A549 (cell line): ENCODE data around the gene FADS3. TPM values are rescaled to one million over a fixed set of nuclear protein-coding genes. Genes with fewer than 3 reads are reported as not detected.

Experiments used
- ATAC-seq, 2 experiments: fragments of 200-7000 bp in 1 of 2; fragments of >200 bp in 1 of 2; cut with Nextera tagmentation in 1 of 2; cut with Tn5 transposase in 1 of 2; 3 replicates each; pipeline versions ENCODE4 v1.8.0 to v1.9.1; 2018 to 2020; ENCODE audit warnings: mild to moderate bottlenecking in 1 of 2, moderate library complexity in 1 of 2
- CTCF ChIA-PET: fragments of 300-600 bp; sonication (Branson Sonifier 250); formaldehyde crosslinking; extraction: SDS; loops from one replicate; lab custom pipeline; 2021; ENCODE audit warnings: antibody characterized with exemption, inconsistent platforms; lab: Yijun Ruan, JAX
- POLR2A ChIA-PET: fragments of 350-600 bp; formaldehyde crosslinking; extraction: SDS; loops from one replicate; lab custom pipeline; 2021; ENCODE audit warnings: antibody characterized with exemption, inconsistent platforms; lab: Yijun Ruan, JAX
- DNase-seq, 2 experiments: peaks; one replicate each; pipeline versions ENCODE4 v3.0.0 to v3.0.0-alpha.2; 2011 to 2016; ENCODE audit warnings: low read depth in 1 of 2, low spot score in 1 of 2
- FAIRE-seq: peaks from 2 replicates; lab custom pipeline; 2011; peaks lifted over from hg19 to GRCh38; lab: Jason Lieb, UNC
- H3K27ac ChIP-seq, 2 experiments: fragments of >200 bp; sonication (Bioruptor Twin); formaldehyde crosslinking; 3 replicates each; pipeline ENCODE4 v1.5.1; 2016 to 2017
- H3K4me1 ChIP-seq: fragments of >200 bp; sonication (Bioruptor Twin); formaldehyde crosslinking; 3 replicates; pipeline ENCODE4 v1.6.1; 2016
- H3K4me2 ChIP-seq: fragments of >200 bp; sonication (Bioruptor Twin); formaldehyde crosslinking; 3 replicates; pipeline ENCODE4 v1.6.1; 2016
- H3K4me3 ChIP-seq: fragments of >200 bp; sonication (Bioruptor Twin); formaldehyde crosslinking; 3 replicates; pipeline ENCODE4 v1.5.1; 2016
- H3K9me3 ChIP-seq: fragments of >200 bp; sonication (Bioruptor Twin); formaldehyde crosslinking; 3 replicates; pipeline ENCODE4 v1.6.1; 2016
- CBX2 ChIP-seq: fragments of 200-600 bp; sonication (generic); IDR thresholded peaks from 2 replicates; pipeline ENCODE4 v1.6.1; 2016; ENCODE audit warnings: low read depth, mild to moderate bottlenecking, borderline replicate concordance
- CBX8 ChIP-seq: fragments of 200-600 bp; sonication (generic); IDR thresholded peaks from 2 replicates; pipeline ENCODE4 v1.6.1; 2016
- CEBPB ChIP-seq, 2 experiments: fragments of >200 bp in 1 of 2; sonication (Bioruptor Twin) in 1 of 2; formaldehyde crosslinking in 1 of 2; IDR thresholded peaks; 2 replicates each; pipeline ENCODE4 v1.6.1; 2012 to 2016
- EHF ChIP-seq: fragments of 250-450 bp; sonication (Bioruptor Pico); IDR thresholded peaks from 2 replicates; pipeline ENCODE4 v1.5.0; 2020; ENCODE audit warnings: mild to moderate bottlenecking
- EP300 ChIP-seq, 2 experiments: fragments of >200 bp; sonication (Bioruptor Twin); formaldehyde crosslinking; IDR thresholded peaks; 2 replicates in 1 of 2; 3 replicates in 1 of 2; pipeline ENCODE4 v1.6.1; 2016 to 2017
- ESRRA ChIP-seq: fragments of 150-350 bp; IDR thresholded peaks from 2 replicates; pipeline ENCODE4 v1.6.1; 2014; ENCODE audit warnings: mild to moderate bottlenecking, low read length, borderline replicate concordance
- GATA3 ChIP-seq: IDR thresholded peaks from 2 replicates; pipeline ENCODE4 v1.6.1; 2012; ENCODE audit warnings: borderline replicate concordance
- JUNB ChIP-seq: fragments of >200 bp; sonication (Bioruptor Twin); formaldehyde crosslinking; IDR thresholded peaks from 2 replicates; pipeline ENCODE4 v1.6.1; 2016
- MAFK ChIP-seq: fragments of 450-650 bp; IDR thresholded peaks from 2 replicates; pipeline ENCODE4 v1.6.1; 2014; ENCODE audit not compliant: partially characterized antibody
- NFE2L2 ChIP-seq: fragments of 150-350 bp; conservative IDR thresholded peaks from 2 replicates; pipeline ENCODE4 v1.6.1; 2014; ENCODE audit warnings: low read length
- POLR2AphosphoS2 ChIP-seq: conservative IDR thresholded peaks from 2 replicates; pipeline ENCODE4 v1.6.1; 2012; ENCODE audit warnings: low read length, improper control_type of control experiment, inconsistent platforms
- RAD21 ChIP-seq, 2 experiments: fragments of >200 bp in 1 of 2; sonication (Bioruptor Twin) in 1 of 2; formaldehyde crosslinking in 1 of 2; IDR thresholded peaks in 1 of 2; conservative IDR thresholded peaks in 1 of 2; 2 replicates in 1 of 2; 3 replicates in 1 of 2; pipeline ENCODE4 v1.6.1; 2012 to 2018; ENCODE audit warnings: inconsistent platforms in 1 of 2
- SREBF2 ChIP-seq: fragments of 450-650 bp; IDR thresholded peaks from 2 replicates; pipeline ENCODE4 v1.6.1; 2014; ENCODE audit warnings: mild to moderate bottlenecking, moderate library complexity
- TFCP2L1 ChIP-seq: fragments of 250-450 bp; sonication (Bioruptor Pico); IDR thresholded peaks from 2 replicates; pipeline ENCODE4 v1.5.0; 2021; ENCODE audit warnings: mild to moderate bottlenecking
- ZNF302 ChIP-seq: fragments of 250-450 bp; sonication (Bioruptor Pico); IDR thresholded peaks from 2 replicates; pipeline ENCODE4 v1.9.0; 2021; ENCODE audit warnings: inconsistent platforms, mild to moderate bottlenecking, moderate library complexity
- WGBS: methylation state at CpG from one replicate; pipeline ENCODE4 v1.1.6; 2017; ENCODE audit errors: missing lambda C conversion rate; 5-methylcytosine and 5-hydroxymethylcytosine counted together
- polyA plus RNA-seq, 4 experiments: library from polyadenylated mRNA; depleted of rRNA in 3 of 4; stranded (reverse); fragments of >200 nt; fragmentation: RNase III in 1 of 4; extraction: RNeasy Plus Mini Kit Qiagen cat#74134 plus additional on column Dnase treatment in 1 of 4; gene quantifications; 2 replicates in 3 of 4; 3 replicates in 1 of 4; pipeline ENCODE4 v1.2.3, GENCODE V29; 2011 to 2017
- TF ChIP-seq, protein P1 (sequence below): fragments of >200 bp; sonication (Bioruptor Twin); formaldehyde crosslinking; IDR thresholded peaks from 3 replicates; pipeline ENCODE4 v1.6.1; 2016
- TF ChIP-seq, protein P2 (sequence below): fragments of >200 bp; sonication (Bioruptor Twin); formaldehyde crosslinking; IDR thresholded peaks from 3 replicates; pipeline ENCODE4 v1.5.1; 2016
- TF ChIP-seq, protein P3 (sequence below): fragments of 200-600 bp; sonication (generic); IDR thresholded peaks from 2 replicates; pipeline ENCODE4 v1.6.1; 2016; ENCODE audit warnings: antibody characterized with exemption, mild to moderate bottlenecking, moderate library complexity
- TF ChIP-seq, protein P4 (sequence below): fragments of 250-450 bp; sonication (Bioruptor Pico); IDR thresholded peaks from 2 replicates; pipeline ENCODE4 v1.5.0; 2020; ENCODE audit warnings: low read depth, mild to moderate bottlenecking, moderate library complexity
- TF ChIP-seq, protein P5 (sequence below): IDR thresholded peaks from 2 replicates; pipeline ENCODE4 v1.6.1; 2012

Gene FADS3
- polyA plus RNA-seq, 2 of the 4 experiments (the other 2 are of a cell fraction): 17.5 to 36.3 TPM

DNA sequence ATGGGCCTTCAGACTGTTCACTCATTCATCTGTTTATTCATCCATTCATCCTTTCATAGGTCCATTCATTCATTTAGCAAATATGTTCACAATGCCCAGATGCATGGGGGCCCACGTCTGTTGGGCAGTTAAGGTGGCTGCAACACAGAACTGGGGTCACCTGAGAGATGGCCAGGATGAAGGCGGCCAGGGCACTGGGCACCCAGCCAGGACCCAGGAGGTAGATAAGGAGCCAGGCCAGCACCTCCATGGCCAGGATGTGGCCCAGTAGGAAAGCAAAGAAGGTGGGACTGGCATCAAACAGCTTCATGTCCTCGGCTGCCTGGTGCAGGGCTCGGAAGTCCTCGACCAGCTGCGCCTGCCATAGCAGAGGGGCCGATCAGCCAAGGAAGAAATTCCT lies 12.2 kb downstream of the FADS3 start:
- ChIA-PET CTCF (interaction anchor here (0.8 to 16.0 kb wide), 8 partner anchors 7 to 229 kb away, joined by 3 to 220 read pairs (median 19); no protein-coding TSS in a partner anchor), POLR2A (no interaction called here)
- Histone ChIP-seq H3K9me3 (no peaks in the 10 kb centered on the region), H3K4me3 (no peak overlapping the region), H3K4me1 (peaks cover 20% of the 10 kb centered on the region), H3K4me2 (no peak overlapping the region), H3K27ac (no peak overlapping the region)
- no peak for ATAC-seq
- FAIRE-seq: no peak
- 83% methylated on average over 7 of the region's 7 CpGs for WGBS
- DNase-seq: no peak
- TF ChIP-seq, protein P1, sequence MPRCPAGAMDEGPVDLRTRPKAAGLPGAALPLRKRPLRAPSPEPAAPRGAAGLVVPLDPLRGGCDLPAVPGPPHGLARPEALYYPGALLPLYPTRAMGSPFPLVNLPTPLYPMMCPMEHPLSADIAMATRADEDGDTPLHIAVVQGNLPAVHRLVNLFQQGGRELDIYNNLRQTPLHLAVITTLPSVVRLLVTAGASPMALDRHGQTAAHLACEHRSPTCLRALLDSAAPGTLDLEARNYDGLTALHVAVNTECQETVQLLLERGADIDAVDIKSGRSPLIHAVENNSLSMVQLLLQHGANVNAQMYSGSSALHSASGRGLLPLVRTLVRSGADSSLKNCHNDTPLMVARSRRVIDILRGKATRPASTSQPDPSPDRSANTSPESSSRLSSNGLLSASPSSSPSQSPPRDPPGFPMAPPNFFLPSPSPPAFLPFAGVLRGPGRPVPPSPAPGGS: no peak
- no peak for TF ChIP-seq CBX8
- TF ChIP-seq GATA3: no peak
- TF ChIP-seq EHF: no peak
- TF ChIP-seq JUNB: no peak
- TF ChIP-seq MAFK: no peak
- no peak for TF ChIP-seq EP300 (IDR thresholded peaks at IDR 0.05)
- TF ChIP-seq RAD21 (conservative IDR thresholded peaks at IDR 0.05 in 1 of 2, IDR thresholded peaks at IDR 0.05 in 1 of 2): no peak
- TF ChIP-seq ESRRA: no peak
- TF ChIP-seq SREBF2: no peak
- no peak for TF ChIP-seq POLR2AphosphoS2
- TF ChIP-seq, protein P2, sequence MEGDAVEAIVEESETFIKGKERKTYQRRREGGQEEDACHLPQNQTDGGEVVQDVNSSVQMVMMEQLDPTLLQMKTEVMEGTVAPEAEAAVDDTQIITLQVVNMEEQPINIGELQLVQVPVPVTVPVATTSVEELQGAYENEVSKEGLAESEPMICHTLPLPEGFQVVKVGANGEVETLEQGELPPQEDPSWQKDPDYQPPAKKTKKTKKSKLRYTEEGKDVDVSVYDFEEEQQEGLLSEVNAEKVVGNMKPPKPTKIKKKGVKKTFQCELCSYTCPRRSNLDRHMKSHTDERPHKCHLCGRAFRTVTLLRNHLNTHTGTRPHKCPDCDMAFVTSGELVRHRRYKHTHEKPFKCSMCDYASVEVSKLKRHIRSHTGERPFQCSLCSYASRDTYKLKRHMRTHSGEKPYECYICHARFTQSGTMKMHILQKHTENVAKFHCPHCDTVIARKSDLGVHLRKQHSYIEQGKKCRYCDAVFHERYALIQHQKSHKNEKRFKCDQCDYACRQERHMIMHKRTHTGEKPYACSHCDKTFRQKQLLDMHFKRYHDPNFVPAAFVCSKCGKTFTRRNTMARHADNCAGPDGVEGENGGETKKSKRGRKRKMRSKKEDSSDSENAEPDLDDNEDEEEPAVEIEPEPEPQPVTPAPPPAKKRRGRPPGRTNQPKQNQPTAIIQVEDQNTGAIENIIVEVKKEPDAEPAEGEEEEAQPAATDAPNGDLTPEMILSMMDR: no peak
- no peak for TF ChIP-seq NFE2L2
- no peak for TF ChIP-seq CBX2
- TF ChIP-seq, protein P3, sequence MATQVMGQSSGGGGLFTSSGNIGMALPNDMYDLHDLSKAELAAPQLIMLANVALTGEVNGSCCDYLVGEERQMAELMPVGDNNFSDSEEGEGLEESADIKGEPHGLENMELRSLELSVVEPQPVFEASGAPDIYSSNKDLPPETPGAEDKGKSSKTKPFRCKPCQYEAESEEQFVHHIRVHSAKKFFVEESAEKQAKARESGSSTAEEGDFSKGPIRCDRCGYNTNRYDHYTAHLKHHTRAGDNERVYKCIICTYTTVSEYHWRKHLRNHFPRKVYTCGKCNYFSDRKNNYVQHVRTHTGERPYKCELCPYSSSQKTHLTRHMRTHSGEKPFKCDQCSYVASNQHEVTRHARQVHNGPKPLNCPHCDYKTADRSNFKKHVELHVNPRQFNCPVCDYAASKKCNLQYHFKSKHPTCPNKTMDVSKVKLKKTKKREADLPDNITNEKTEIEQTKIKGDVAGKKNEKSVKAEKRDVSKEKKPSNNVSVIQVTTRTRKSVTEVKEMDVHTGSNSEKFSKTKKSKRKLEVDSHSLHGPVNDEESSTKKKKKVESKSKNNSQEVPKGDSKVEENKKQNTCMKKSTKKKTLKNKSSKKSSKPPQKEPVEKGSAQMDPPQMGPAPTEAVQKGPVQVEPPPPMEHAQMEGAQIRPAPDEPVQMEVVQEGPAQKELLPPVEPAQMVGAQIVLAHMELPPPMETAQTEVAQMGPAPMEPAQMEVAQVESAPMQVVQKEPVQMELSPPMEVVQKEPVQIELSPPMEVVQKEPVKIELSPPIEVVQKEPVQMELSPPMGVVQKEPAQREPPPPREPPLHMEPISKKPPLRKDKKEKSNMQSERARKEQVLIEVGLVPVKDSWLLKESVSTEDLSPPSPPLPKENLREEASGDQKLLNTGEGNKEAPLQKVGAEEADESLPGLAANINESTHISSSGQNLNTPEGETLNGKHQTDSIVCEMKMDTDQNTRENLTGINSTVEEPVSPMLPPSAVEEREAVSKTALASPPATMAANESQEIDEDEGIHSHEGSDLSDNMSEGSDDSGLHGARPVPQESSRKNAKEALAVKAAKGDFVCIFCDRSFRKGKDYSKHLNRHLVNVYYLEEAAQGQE: no peak
- no peak for TF ChIP-seq ZNF302 (CRISPR knock-in tag)
- no peak for TF ChIP-seq CEBPB (IDR thresholded peaks at IDR 0.05)
- TF ChIP-seq, protein P4, sequence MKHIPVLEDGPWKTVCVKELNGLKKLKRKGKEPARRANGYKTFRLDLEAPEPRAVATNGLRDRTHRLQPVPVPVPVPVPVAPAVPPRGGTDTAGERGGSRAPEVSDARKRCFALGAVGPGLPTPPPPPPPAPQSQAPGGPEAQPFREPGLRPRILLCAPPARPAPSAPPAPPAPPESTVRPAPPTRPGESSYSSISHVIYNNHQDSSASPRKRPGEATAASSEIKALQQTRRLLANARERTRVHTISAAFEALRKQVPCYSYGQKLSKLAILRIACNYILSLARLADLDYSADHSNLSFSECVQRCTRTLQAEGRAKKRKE (CRISPR knock-in tag): no peak
- TF ChIP-seq, protein P5, sequence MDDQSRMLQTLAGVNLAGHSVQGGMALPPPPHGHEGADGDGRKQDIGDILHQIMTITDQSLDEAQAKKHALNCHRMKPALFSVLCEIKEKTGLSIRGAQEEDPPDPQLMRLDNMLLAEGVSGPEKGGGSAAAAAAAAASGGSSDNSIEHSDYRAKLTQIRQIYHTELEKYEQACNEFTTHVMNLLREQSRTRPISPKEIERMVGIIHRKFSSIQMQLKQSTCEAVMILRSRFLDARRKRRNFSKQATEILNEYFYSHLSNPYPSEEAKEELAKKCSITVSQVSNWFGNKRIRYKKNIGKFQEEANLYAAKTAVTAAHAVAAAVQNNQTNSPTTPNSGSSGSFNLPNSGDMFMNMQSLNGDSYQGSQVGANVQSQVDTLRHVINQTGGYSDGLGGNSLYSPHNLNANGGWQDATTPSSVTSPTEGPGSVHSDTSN: no peak
- TF ChIP-seq TFCP2L1 (CRISPR knock-in tag): no peak
